PC-3 (cell line): ENCODE data around the gene STX4.

ENCODE experiments used
- CTCF ChIP-seq: fragments of 300-600 bp; sonication (generic); conservative IDR thresholded peaks from 2 replicates; pipeline ENCODE4 v1.5.1; 2017; ENCODE audit warnings: antibody characterized with exemption, low read depth, mild to moderate bottlenecking, low read length
- EZH2 ChIP-seq: fragments of 300-600 bp; sonication (generic); IDR thresholded peaks from one replicate; pipeline ENCODE4 v1.6.1; 2017; ENCODE audit warnings: antibody characterized with exemption, mild to moderate bottlenecking, low read length; ENCODE audit not compliant: unreplicated experiment
- EZH2phosphoT487 ChIP-seq: fragments of 300-600 bp; sonication (generic); IDR thresholded peaks from 2 replicates; pipeline ENCODE4 v1.6.1; 2018; ENCODE audit warnings: mild to moderate bottlenecking, antibody characterized with exemption, low read length, borderline replicate concordance

- no peak for TF ChIP-seq CTCF
- no peak for TF ChIP-seq EZH2
- no peak for TF ChIP-seq EZH2phosphoT487
Observed at GRCh38 chr16:31063843-31064611, 30.7 kb downstream of the STX4 start.
